Epithelial cell of prostate (primary cell): ENCODE measurements around the gene SYT5.
"Not testable (repeated sequence)": the region's sequence is repeated elsewhere in the genome, so short reads cannot be mapped to it uniquely, and the experiment has no call there.

Source experiments
- DNase-seq: peaks from one replicate; pipeline ENCODE4 v3.0.0-alpha.2; 2011; ENCODE audit warnings: low read depth, low spot score
- H3K27ac ChIP-seq: fragments of 450-650 bp; 2 replicates; pipeline ENCODE4 v1.5.1; 2017; ENCODE audit warnings: mild to moderate bottlenecking

The SYT5 gene

DNA sequence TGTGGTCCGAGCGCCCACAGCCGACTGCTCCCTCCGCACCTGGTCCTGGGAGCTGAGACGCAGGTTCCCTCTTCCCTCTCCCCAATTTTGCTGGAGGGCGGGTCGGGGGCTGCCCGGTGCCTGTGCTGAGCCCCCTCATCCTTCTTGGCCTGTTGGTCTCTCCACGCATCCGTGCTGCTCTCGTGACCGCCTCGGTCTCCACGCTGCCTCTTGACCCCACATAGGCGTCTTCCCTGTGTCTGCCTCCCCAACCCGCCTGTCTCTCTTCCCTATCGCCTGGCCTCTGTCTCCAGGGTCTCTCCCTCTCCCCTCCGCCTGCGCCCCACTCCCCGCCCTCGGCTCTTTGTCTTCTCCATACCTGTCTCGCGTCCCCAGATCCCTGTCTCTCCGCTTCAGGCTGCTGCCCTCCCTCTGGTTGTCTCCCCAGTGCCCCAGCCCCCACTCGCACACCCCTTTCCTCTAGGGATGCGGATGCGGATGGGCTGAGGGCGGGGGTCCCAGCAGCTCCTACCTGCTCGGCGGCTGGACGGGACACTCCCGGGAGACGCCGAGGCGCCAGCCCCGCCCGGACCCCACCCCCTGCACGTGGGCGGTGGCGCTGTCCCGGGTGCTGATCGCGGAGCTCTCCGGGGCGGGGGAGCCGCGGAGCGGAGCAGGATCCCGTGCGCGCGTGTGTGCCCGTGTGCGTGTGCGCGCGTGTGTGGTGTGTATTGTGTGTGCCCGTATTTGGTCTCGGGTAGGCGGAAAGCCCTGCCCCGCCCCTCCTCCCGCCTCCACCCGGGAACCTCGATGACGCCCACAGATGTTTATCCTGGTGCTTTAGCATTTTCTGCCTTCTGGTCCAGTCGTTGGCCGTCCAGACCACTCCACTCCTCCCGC lies at the start of gene SYT5:
SYT5 (minus strand) TSS at position 684 of the 879 bp plus-strand sequence. CDS start 1,248 bp downstream, outside the sequence.
- no peak within 1 kb of the TSS for H3K27ac ChIP-seq
- no peak for DNase-seq

DNA sequence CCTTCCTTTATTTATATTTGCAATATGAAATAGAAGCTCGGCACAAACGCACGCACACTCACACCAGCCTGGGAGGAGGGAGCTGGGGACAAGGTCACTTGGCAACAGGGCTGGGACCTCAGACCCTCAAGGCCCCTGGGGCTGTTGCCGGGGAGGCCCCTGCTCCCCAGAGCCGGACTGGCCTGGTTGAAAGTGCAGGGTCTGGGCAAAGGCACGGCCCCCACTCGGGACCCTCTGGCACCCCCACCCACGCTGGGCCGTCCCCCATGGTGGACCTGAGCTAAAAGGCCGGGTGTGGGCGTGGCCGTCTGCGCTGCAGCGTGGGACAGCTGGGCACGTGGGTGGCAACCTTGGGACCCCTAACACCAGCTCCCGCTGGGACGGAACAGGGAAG lies 49.7 kb upstream of the SYT5 start:
- DNase-seq = no peak
- no peak overlapping the region for H3K27ac ChIP-seq

DNA sequence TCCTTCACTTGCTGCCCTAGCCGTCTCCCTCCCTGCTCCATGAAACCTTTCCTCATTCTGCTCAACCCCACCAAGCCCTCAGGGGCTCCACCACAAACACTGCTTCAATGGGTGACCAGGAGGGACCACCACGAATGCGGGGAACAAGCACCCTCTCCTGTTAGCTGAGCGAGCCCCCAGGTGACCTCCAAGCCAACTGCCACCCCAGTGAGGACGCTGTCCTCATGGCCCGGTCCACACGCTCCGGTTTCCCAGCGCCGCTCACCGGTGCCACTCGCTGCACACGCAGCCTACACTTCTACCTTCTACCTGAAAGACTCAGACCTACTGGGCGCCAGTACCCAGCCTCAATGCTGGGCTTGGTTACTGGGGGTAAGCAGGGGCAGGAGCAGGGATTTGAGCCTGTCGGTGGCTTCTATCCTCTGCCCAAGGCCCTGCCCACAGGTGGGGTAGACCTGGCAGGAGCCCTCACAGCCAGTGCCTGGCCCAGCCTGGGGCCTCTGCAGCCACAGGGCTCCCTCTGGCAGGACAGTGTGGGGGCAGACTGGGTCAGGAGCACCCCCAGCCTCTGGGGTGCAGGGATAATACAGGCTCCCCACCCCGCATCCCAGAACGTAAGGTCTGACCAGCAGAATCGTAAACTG lies 49.2 kb upstream of the SYT5 start:
- DNase-seq = no peak
- H3K27ac ChIP-seq = no peak overlapping the region

DNA sequence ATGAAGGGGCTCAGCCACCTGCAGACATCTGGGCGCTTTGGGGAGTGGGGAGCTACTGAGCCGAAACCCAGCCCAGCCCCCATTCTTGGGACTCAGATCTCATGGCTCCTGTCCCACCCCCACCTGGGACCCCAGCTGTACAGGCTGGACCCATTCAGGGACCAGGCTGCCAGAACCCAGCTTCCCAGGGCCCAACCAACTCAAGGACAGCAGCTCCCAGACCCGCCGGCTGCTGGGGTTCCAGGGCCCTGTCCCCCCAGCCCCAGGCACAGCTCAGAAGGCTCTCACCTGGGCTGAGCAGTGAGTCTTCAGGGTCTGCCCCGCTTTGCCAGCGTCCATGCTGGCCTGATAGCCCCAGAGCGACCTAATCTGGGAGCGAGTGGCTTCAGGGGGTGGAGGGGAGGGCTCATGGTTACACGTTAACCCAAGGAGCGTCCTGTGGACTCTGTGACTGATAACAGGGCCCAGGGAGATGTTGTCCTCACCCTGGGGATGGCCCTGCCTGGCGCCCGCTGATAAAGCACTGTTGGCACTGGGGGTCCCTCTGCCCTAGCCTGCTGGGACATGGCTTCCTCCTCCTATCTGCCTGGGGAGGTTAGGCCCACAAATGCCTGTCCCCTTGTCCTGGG lies 48.4 kb upstream of the SYT5 start, which contains the start of gene TMEM86B:
TMEM86B (minus strand) TSS at position 361 of the 629 bp plus-strand sequence; CDS start at position 339, 22 bp downstream.
- no peak within 1 kb of the TSS for H3K27ac ChIP-seq
- DNase-seq = no peak

DNA sequence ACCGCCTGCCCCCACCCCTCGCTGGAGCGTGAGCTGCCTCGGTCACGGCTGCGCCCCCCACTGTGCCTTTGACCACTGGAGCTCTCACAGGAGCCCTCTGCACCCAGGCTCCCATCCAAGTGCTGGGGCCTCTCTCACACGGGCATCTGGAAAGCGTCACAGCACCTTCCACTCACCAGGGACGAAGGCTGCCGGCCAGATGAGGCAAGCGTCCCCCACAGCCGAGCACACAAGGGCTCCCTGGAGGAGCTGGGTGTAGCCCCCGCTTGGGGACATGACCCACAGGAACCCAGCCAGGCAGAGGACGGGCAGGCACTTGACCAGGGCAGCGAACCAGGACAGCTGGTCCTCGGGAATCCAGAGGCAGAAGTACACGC lies 47.9 kb upstream of the SYT5 start:
- H3K27ac ChIP-seq = no peak overlapping the region
- DNase-seq = no peak

DNA sequence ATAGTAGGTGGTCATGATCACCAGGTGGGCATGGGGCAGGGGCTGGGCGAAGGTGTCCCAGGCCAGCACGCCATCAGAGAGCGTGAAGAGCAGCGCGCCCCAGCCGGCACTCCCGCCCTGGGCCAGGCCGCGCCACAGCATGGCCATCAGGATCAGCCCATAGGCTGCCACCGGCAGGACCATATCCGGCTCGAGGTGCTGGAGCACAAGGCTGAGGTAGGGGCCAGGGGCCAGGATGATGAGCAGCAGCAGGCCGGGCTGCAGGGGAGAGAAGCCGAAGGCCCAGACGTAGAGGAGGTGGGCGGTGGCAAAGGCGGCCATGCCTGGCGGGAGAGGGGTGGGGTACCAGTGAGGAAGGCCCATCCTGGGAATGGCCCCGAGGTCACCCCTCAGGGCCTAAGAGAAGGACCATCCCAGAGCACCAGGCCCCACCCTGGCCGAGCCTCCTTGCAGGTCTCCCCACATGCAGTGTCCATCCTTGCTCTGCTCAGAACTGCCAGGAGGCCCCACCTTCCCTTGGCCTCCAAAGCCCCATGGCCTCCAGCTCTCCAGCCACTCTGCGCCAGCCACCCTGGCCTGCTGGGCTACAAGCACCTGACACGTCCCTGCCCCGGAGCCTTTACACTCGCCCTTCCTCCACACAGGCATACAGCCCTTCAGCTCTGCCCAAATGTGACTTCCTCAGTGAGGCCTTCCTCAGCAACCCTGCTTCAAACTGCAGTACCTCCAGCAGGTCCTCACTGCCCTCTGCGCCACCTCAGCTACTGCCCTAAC lies 47.3 kb upstream of the SYT5 start:
- DNase-seq = no peak
- H3K27ac ChIP-seq = no peak overlapping the region

DNA sequence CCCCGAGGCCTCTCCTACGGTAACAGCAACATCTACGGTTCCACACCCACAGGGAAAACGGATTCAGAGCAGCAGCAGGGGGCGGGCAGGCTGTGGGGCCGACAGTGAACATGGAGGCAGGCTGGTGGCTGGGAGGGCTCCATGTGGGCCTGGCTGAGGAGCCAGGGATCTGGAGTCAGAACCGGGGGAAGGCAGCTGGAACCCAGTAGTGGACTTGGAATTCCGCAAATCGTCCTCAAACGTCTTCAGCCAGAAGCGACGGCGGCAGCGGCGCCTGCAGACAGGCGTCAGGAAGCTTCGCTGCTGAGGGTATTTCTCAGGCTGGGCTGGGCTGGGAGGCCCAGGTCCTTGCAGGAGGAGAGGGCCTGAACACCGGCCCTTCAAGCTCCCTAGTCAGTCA lies 46.7 kb upstream of the SYT5 start:
- no peak overlapping the region for H3K27ac ChIP-seq
- DNase-seq = no peak

DNA sequence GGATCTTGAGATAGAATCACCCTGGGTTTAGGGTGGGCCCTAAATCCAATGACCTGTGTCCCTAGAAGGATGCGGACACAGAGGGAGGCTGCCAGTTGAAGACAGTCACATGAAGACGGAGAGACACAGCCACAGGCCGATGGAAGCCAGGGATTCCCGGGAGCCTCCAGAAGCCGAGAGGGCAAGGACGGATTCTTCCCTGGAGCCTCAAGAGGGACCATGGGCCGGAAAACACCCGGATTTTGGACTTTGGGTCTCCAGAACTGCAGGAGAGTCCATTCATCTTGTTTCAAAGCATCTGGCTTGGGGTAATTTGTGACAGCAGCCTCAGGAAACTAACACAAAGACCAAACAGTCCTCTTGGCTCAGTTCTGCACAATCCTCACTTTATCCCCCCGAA lies 46.2 kb upstream of the SYT5 start:
- H3K27ac ChIP-seq = no peak overlapping the region
- no peak for DNase-seq

DNA sequence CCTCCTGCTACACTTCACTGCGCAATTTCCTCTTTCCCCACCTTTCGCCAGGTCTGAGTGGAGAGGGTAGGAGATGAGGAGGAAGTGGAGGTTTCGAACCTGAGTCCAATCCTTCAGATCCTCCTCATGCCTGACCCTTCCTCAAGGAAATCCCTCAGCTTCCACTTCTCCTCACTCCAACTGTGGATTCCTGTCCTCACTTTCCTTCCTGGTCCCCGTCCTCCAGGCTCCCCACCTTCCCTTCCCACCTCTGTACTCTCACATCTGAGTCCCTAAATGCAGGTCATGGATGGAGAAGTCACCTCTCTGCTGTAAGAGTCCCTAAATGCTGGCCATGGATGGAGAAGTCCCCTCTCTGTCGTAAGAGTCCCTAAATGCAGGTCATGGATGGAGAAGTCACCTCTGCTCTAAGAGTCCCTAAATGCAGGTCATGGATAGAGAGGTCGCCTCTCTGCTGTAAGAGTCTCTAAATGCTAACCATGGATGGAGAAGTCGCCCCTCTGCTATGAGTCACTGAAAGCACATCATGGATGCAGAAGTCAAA lies 45.4 kb upstream of the SYT5 start:
- no peak overlapping the region for H3K27ac ChIP-seq
- DNase-seq = no peak

DNA sequence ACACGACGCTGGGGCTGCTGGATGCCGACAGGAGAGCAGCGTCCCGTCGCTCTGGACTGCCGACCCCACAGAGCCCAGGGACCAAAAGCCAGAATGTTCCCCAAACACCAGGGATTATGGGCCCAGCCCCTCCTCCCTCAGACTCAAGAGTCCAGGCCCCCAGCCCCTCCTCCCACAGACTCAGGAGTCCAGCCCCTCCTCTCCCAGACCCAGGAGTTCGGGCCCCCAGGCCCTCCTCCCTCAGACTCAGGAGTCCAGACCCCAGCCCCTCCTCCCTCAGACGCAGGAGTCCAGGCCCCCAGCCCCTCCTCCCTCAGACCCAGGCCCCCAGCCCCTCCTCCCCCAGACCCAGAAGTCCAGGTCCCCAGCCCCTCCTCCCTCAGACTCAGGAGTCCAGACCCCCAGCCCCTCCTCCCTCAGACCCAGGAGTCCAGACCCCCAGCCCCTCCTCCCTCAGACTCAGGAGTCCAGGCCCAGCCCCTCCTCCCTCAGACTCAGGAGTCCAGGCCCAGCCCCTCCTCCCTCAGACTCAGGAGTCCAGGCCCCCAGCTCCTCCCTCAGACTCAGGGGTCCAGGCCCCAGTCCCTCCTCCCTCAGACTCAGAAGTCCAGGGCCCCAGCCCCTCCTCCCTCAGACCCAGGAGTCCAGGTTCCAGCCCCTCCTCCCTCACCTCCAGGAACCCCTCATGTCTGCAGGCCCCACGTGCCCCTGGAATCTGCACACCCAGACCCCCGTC lies 44.8 kb upstream of the SYT5 start:
- not testable (repeated sequence) for DNase-seq, H3K27ac ChIP-seq

DNA sequence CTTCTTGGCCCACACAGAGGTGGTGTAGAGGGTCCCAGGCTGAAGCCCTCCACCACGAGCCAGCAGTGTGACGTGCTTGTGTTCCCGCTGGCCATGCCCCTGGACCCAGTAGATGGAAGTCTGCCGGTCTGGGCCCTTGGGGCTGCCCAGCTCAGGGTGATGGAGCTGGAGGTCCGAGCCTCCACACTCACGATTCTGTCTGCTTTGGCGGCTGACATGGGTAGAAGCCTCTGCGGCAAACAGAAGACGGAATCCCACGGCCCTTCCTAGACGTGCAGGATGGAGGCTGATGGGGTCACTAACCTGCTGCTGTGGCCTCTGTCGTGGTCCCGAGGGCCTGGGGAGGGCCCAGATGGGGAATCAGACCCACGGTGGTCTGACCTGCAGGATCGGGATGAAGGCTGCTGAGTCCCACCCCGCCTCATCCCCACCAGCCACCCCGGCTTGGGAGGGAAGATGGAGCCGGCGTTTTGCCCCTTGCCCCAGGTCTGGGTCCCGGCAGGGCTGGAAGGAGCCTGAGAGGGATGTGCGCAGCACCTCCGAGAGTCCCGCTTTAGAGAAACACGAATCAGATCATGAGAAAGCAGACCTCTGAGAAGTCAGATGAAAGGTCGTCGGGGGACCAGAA lies 44.1 kb upstream of the SYT5 start:
- H3K27ac ChIP-seq = no peak overlapping the region
- no peak for DNase-seq

DNA sequence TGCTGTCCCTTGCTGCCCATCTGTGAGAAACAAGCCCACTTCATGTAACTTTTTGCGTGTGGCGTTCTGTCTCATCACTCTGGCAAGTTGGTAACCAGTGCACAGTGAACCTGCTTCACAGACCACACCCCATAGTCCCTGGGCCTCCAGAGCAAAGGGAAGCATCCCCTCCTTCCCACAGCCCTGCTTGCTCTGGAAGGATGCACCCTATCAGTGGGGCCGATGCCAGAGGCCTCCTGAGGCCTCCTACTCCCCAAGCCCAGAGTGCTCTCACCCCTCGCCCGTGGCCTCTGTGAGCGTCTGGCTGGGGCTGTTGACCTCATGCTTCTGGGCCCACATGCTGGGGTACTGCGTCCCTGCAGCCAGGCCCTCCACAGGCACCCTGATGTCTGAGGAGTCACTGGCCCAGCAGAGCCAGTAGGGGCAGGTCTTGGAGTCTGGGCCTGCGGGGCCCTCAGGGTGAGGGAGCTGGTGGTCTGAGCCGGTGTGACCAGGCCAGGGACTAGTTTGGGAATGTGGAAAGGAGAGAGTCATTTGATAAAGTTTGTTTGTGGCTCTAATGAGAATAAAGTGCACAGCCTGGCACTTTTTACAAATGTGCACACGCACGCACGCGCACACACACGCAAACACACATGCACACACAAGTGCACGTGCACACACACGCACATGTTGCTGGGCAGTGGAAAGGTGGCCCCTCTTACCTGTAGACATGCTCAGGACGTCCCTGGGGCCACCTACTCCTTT lies 43.4 kb upstream of the SYT5 start:
- no peak for DNase-seq
- H3K27ac ChIP-seq = no peak overlapping the region

DNA sequence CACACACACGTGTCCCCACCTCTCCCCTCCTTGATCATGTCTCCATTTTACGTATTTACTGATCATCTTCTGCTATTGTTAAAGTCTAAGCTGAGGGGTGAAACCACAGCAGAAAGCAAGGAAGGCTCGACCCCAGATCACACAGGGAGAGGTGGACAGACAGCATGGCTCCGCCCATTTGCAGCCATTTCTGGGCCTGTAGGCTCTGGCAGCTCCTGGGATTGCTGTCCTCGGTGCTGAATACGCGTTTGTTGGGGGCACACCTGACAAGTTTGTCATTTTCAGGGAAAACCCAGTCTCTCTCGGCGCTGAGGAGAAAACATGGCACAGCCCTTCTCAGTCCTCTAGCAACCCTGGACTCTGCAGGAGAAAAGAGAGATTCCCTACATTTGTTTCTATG lies 40.4 kb upstream of the SYT5 start:
- DNase-seq = no peak

DNA sequence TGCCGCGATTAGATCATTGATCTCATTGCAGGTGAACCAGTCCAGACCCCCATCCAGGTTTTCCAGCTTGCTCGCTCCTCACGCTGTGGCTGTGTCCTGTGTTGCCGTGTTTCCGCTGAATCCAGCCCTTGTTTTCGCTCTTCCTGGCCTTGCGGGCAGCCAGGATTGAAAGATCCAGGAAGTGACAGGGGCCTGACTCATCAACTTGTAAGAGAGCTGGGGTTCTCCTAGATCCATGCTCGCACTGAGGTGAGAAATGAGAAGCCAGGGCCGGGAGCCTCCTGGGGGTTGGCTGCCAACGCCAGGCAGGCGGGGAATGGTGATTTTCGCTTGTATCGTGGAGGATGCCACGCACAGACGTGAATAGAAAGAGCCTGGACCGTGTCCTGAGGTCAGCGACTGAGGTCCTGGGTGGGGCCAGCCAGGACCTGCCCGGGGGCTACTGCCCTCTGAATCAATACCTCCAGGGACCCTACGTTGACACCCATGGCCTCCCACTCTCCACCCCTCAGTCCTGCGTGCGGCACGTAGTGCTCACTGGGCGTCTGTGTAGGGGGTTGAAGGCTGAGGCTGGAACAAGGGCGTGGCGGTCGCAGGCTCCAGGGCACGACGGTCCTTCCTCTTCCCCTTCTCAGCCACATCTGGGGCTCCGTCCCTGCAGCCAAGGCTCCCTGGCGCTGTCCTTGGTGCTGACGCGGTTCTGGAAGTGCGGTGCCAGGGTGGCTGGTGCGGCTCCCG lies 36.5 kb upstream of the SYT5 start:
- DNase-seq = peak; percentile 99
- H3K27ac ChIP-seq = peak overlapping the region; percentile 89

More for the DNA sequence above, 40.4 kb upstream of the SYT5 start:
- no peak overlapping the region for H3K27ac ChIP-seq

DNA sequence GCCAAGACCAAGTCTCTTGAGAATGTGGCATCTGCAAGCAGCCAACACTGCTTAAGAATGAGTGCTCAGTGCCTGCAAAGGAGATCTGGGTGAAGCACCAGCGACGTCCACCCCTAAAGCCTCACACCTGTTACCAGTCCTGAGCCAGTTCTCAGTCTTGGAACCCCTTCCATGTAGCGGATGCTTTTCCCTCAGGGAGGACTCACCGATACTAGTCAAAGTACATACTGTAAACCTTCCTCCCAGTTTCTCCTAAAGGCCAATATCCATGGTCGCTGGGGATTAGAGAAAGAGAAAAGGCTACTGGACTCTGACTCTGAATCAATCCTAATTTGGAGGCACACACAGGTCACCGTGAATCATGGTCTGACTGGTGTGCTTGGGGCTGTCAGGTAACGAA lies 33.5 kb upstream of the SYT5 start:
- no peak overlapping the region for H3K27ac ChIP-seq
- no peak for DNase-seq

DNA sequence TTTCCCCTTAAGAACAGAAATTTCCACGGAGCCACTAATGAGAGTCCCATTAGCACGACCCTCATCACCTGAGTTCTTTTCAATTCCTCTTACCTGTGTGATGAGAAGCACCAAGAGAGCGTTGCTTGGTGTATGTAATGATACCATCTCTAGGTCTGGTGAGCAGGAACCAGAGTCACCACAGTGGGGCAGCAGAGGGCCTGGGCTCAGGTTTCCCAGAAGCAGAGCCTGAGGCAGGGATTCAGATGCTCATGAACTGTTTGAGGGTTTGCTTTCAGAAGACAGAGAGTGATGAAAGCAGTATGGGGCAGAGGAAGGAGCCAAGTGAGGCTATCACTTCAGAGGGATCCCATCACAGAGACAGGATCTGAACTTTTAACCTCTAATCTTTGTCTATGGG lies 32.4 kb upstream of the SYT5 start:
- no peak overlapping the region for H3K27ac ChIP-seq
- no peak for DNase-seq

DNA sequence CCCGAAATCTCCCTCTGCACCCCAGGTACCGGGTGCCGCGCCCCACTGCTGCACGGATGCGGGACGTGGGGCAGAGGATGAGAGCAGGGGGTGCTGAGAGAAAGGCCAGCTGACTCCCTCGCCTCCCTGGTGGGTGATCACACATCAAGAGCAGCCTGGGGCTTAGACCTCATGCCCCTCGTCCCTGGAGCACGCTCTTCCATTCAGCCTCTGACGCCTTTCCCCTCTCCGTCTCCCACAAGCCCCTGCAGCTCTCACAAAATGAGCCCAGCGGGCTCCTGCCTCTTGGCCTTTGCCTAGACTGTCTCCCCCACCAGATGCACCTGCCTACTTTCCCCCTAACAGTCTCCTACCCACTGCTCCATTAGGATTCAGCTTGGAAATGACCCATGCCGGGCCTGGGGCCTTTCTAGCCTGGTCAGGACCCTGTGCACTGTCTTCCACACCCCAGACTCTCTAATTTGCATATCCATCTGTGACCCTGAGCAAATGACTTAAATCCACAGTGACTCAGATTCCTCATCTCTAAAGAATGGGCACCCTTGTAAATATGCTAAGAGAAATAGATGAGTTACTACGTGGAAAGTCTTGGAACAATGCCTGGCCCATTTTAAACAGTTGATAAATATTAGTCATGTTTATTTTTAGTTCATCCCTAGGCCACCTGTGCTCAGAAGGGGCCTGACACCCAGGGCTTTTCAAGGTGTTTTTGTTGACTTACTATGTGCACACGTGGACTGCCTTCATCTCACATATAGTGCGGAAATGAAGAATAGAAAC lies 29.8 kb upstream of the SYT5 start:
- peak; percentile 91 for DNase-seq
- H3K27ac ChIP-seq = peak overlapping the region; percentile 67
